HFFc6 (cell line): ENCODE data around the gene ABCA5. TPM values are rescaled to one million over a fixed set of nuclear protein-coding genes. Genes with fewer than 3 reads are reported as not detected.

Experiments
- DNase-seq: peaks from one replicate; pipeline ENCODE4 v3.0.0-alpha.2; 2018
- H3K27ac Mint-ChIP-seq: 2 replicates; pipeline ENCODE4 v1.8.0; 2020; ENCODE audit warnings: mild to moderate bottlenecking, mixed read lengths
- H3K27me3 Mint-ChIP-seq: 2 replicates; pipeline ENCODE4 v1.8.0; 2021; ENCODE audit warnings: mild to moderate bottlenecking, moderate library complexity, mixed read lengths; ENCODE audit not compliant: insufficient read depth
- H3K36me3 Mint-ChIP-seq: 2 replicates; pipeline ENCODE4 v1.8.0; 2021; ENCODE audit warnings: low read depth, mixed read lengths
- H3K4me1 Mint-ChIP-seq: 2 replicates; pipeline ENCODE4 v1.8.0; 2020; ENCODE audit warnings: low read depth, mixed read lengths
- H3K4me3 Mint-ChIP-seq: 2 replicates; pipeline ENCODE4 v1.8.0; 2020; ENCODE audit warnings: mild to moderate bottlenecking, moderate library complexity, mixed read lengths
- H3K9me3 Mint-ChIP-seq: 2 replicates; pipeline ENCODE4 v1.8.0; 2020; ENCODE audit warnings: mild to moderate bottlenecking, mixed read lengths
- total RNA-seq, 6 experiments: library from RNA; stranded (reverse); fragmentation: NEBNext Ultra II Directional; extraction: Animal tissue kit (Norgen Biotek cat#: 25700); gene quantifications; 2 replicates in 1 of 6; 3 replicates in 5 of 6; pipeline ENCODE4 v1.2.3, GENCODE V29; 2021
- TF ChIP-seq, protein P1 (sequence below): fragments of 200-600 bp; sonication (generic); IDR thresholded peaks from 2 replicates; pipeline ENCODE4 v1.5.0; 2021; ENCODE audit warnings: antibody characterized with exemption, mild to moderate bottlenecking

Gene ABCA5
- total RNA-seq, 6 experiments from 2014 or later: 4.7 to 8.5 (median 5.3) TPM

DNA sequence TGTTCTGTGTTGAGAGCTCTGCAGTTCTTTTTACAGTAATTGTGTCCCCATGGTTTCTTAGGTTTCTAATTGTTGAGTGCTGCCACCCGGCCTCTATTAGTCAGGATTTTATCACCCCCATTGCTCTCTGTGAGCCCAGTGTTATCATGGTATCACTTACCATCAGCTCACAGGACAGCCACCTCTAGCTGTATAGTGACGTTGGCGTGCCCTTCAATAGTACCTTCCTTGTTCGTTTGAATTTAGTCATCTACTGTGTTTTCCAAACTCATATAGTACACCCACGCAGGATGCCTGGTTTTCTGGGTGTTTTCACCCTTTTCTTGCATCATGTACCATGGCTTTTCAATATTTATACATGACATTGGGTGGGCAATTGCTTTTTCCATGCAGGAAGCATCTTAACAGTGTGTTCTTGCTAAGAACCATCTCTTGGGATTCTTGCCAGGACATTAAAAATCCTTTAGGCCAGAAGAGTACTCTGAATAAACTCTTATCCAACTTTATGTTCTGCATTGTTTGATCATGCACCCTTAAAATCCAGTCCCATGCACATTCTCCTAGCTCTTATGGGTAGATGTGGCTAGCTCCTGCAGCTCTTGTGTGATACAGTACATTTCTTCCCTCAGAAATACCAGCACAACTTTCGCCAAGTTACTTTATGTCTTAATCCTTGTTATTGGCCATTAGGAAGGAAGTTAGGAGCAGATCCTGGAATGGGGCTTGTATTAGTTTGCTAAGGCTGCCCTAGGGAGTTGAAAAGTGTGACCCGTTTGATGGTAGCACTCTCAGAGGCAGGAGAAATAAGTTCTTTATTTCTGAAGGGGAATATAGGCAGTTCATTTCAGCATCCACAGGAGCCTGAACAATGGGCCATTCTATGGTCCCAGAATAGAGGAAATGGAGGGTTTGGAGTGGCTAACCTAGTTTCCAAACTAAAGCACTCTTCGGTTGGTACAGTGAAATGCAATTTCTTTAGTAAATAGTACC is 87.0 kb downstream of the ABCA5 start:
- no peak for DNase-seq
- no peak overlapping the region for H3K27ac Mint-ChIP-seq

DNA sequence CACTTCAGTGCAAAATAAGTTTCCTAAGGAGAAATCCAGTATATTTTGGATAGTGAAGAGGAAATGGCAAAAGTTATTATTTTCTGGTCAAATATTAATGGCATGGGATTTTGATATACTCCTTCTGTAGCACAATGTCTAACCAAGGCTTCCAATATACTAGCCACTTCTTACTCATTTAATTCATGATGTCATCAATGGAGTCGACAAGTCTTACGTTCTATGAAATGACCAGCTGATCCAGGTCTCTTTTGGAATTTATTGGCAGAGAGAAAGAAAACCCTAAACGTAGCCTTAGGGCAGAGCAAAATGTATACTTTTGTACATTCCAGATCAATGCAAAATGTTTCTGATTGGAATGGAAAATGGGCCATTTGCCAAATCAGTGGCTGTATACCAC is 90.0 kb downstream of the ABCA5 start:
- no peak for DNase-seq
- no peak overlapping the region for H3K27ac Mint-ChIP-seq
- H3K36me3 Mint-ChIP-seq: no peaks in the 10 kb centered on the region
- H3K9me3 Mint-ChIP-seq: no peaks in the 10 kb centered on the region
- no peak overlapping the region for H3K4me3 Mint-ChIP-seq
- TF ChIP-seq, protein P1, sequence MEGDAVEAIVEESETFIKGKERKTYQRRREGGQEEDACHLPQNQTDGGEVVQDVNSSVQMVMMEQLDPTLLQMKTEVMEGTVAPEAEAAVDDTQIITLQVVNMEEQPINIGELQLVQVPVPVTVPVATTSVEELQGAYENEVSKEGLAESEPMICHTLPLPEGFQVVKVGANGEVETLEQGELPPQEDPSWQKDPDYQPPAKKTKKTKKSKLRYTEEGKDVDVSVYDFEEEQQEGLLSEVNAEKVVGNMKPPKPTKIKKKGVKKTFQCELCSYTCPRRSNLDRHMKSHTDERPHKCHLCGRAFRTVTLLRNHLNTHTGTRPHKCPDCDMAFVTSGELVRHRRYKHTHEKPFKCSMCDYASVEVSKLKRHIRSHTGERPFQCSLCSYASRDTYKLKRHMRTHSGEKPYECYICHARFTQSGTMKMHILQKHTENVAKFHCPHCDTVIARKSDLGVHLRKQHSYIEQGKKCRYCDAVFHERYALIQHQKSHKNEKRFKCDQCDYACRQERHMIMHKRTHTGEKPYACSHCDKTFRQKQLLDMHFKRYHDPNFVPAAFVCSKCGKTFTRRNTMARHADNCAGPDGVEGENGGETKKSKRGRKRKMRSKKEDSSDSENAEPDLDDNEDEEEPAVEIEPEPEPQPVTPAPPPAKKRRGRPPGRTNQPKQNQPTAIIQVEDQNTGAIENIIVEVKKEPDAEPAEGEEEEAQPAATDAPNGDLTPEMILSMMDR: no peak
- H3K4me1 Mint-ChIP-seq: no peaks in the 10 kb centered on the region
- H3K27me3 Mint-ChIP-seq: no peaks in the 10 kb centered on the region; the same call in 1 of the 2 replicates

More for the DNA sequence above, 87.0 kb downstream of the ABCA5 start:
- Mint-ChIP-seq H3K9me3 (no peaks in the 10 kb centered on the region), H3K4me1 (no peaks in the 10 kb centered on the region), H3K4me3 (no peak overlapping the region), H3K36me3 (no peaks in the 10 kb centered on the region), H3K27me3 (no peaks in the 10 kb centered on the region; the same call in 1 of the 2 replicates)
- TF ChIP-seq, protein P1: no peak

DNA sequence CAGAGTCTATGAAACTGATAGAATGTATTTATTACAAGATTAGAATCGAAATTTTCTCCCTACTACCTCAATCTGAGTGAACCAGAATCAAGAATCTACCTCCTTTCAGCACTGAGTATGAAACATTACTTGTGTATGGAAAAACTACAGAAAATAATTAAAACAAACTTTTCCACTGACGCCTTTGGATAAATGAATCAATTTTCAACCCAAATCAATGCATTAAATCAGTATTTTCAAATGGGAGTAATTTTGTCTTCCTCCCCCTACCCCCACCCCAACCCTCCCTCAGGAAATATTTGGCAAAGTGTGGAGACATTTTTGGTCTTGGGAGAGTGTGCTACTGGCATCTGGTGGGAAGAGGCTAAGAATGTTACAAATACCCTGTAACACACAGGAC is 90.5 kb downstream of the ABCA5 start:
- Mint-ChIP-seq H3K27me3 (no peaks in the 10 kb centered on the region; the same call in 1 of the 2 replicates), H3K4me3 (no peak overlapping the region), H3K36me3 (no peaks in the 10 kb centered on the region), H3K4me1 (no peaks in the 10 kb centered on the region), H3K9me3 (no peaks in the 10 kb centered on the region), H3K27ac (no peak overlapping the region)
- no peak for DNase-seq
- TF ChIP-seq, protein P1: no peak

DNA sequence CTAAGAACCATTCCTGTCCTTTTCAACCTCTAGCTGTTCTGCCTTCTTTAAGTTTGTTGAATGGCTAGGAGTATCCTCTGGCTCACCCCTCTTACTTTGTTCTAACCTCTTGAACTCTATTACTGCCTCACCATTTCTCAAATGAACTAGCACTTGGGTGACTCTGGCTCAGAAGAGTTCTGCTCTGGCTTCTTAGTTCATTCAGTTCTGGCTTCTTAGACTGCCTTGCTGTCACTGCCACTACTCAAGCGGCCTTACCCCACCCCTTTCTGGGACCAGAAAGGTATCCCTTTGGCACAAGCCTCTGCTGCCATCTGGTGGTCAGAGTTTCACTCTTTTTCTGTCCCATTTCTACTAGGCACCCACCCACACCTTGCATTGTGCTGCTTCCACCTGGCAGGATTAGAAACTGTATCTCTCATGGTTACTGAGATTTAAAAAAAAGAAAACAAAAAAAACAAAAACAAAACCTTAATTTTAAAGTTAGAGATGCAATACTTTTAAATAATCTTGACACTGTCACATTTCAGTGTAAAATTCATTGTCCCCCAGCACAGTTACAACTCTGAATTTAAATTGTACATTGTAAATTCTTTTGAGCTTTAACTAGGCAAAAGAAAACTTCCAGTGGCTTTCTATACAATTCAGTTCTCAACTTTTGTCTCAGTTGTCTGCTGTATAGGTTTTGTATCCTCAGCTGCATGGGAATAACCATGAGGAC is 91.4 kb downstream of the ABCA5 start:
- Mint-ChIP-seq H3K9me3 (no peaks in the 10 kb centered on the region), H3K27ac (no peak overlapping the region), H3K4me1 (no peaks in the 10 kb centered on the region), H3K36me3 (no peaks in the 10 kb centered on the region), H3K27me3 (no peaks in the 10 kb centered on the region; the same call in 1 of the 2 replicates), H3K4me3 (no peak overlapping the region)
- peak; percentile 58 for DNase-seq
- TF ChIP-seq, protein P1: peak; percentile 95

DNA sequence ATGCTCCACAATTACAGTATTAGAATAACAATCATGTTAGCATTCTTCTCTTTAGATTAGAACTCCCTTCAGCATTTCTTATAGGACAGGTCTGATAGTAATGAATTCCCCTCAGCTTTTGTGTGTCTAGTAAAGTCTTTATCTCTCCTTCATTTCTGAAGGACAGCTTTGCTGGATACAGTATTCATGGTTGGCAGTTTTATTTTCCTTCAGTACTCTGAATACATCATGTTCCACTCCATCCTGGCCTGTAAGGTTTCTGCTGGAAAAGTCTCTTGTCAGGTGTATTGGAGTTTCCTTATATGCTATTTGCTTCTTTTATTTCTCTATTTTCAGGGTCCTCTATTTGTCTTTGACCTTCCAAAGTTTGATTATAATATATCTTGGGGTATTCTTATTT is 94.3 kb downstream of the ABCA5 start:
- TF ChIP-seq, protein P1: no peak
- DNase-seq: no peak
- Mint-ChIP-seq H3K4me3 (no peak overlapping the region), H3K27ac (no peak overlapping the region), H3K9me3 (no peaks in the 10 kb centered on the region), H3K36me3 (no peaks in the 10 kb centered on the region), H3K4me1 (no peaks in the 10 kb centered on the region), H3K27me3 (no peaks in the 10 kb centered on the region)
